A549 treated with RU486 at 1 μM for 4 hours (cell line): ENCODE results near the gene NEU2. TPM values are rescaled to one million over a fixed set of nuclear protein-coding genes. Genes with fewer than 3 reads are reported as not detected.

Source experiments
- total RNA-seq: library from RNA; stranded (reverse); fragments of 200-300 nt; extraction: Qiagen RNA extraction; gene quantifications from 5 replicates; pipeline ENCODE4 v1.2.3, GENCODE V29; 2022; ENCODE audit warnings: low read depth

Gene NEU2
- total RNA-seq, result not detected in 5 replicates

DNA sequence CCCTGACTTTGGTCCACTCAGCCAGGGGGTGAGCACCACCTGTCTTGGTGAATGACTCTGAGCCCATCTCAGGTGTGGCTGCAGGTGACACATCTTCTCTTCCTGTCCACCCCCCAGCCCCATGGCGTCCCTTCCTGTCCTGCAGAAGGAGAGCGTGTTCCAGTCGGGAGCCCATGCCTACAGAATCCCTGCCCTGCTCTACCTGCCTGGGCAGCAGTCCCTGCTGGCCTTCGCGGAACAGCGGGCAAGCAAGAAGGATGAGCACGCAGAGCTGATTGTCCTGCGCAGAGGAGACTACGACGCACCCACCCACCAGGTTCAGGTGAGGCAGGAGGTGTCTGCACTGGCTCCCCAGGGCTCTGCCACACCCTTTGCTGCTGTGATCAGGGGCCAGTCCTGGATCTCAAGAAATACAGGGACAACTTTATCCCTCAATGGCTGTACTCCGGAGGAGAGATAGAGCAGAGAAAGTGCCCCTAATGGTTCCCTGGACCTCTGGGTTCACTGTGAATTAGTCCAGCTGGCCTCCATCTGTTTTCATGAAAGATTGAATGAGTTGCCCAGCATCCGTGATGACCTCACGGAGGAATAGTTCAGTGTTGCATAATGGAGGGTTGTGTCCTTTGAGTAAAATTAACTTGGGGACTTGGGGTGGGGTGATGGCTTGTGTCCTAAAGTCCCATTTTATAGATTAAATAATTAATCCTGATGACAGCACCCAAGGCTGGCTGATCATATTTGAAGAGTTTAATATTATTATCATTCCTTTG lies at the start of gene NEU2:
Gene NEU2, plus strand, starts transcription at position 122 of the 770 bp plus-strand sequence. Its CDS starts 0 bp downstream, at position 122.

DNA sequence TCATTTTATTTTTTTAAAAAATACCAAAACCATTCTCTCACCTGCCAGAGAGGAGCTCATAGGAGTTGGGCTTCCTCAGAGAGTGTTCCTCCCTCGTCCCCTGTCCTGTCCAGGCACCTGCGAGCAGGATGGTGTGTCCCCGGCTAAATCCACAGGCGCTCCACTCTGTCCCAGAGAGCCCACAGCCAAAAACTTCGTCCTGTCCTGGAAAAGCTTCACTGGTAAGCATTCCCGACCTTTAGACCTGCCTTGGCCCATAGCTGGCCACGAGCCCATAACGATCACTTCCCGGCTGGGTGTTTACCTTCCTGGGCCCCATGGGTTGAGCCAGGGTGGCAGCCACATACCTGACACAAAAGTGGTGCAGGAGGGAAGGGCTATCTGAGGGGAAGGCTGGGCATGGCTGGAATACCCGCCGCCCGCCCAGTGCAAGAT lies 19.4 kb upstream of the NEU2 start, which contains the start of gene NGEF:
Gene NGEF, minus strand, starts transcription at position 230 of the 435 bp plus-strand sequence. CDS start 38,366 bp downstream, outside the sequence.

DNA sequence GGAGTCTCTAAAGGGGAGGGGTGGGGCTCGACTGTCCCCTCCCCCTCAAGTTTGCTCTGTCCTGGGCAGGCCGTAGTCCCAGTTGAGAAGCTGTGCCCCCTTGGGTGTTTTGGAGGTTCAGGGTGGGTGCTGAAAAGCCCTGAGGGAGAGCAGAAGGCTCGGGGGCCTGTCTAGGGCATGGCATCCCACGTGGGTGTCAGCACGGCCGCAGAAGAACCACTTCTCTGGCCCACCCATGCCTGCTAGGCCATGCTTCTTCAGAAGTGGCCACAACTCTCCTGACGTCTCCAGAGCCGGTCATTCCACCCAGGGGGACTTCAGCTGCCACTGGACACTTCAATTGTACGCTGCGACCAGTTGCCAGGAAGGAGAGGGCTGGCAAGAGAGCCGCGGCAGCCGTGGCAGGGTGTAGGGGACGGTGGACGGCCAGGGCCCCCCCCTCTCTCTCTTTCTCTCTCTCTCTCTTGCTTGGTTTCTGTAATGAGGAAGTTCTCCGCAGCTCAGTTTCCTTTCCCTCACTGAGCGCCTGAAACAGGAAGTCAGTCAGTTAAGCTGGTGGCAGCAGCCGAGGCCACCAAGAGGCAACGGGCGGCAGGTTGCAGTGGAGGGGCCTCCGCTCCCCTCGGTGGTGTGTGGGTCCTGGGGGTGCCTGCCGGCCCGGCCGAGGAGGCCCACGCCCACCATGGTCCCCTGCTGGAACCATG lies 27.5 kb downstream of the NEU2 start, which contains the start of gene INPP5D:
Gene INPP5D, plus strand, starts transcription at position 546 of the 704 bp plus-strand sequence. Its CDS starts 137 bp downstream, at position 683.

Other genes starting within 250 kb of the NEU2 start
- 5.3 to 15.8 TPM (median 9.8 TPM) in 5 replicates for gene SNORC, start 162.4 kb upstream of the NEU2 start, total RNA-seq
- 15.4 to 20.7 TPM (median 16.8 TPM) in 5 replicates for gene NGEF, start 19.4 kb upstream of the NEU2 start, total RNA-seq
- gene INPP5D, start 27.7 kb downstream of the NEU2 start, total RNA-seq, result 0.43 to 1.4 TPM (median 0.51 TPM) in 5 replicates
- 43.1 to 49.5 TPM (median 48.6 TPM) in 5 replicates for gene ATG16L1, start 219.0 kb downstream of the NEU2 start, total RNA-seq